PC-3 (cell line): ENCODE results near the gene MIER1. TPM values are rescaled to one million over a fixed set of nuclear protein-coding genes. Genes with fewer than 3 reads are reported as not detected.

Source experiments
- ATAC-seq: fragments of 200-7000 bp; cut with Tn5 transposase; 2 replicates; pipeline ENCODE4 v1.9.1; 2020; ENCODE audit warnings: mild to moderate bottlenecking, moderate library complexity
- BruUV-seq: library from RNA; stranded (reverse); fragments of 400-500 nt; replicated peaks from 2 replicates; lab custom pipeline; 2021; lab: Mats Ljungman, UMichigan
- CTCF ChIA-PET: fragments of 300-600 bp; sonication (Branson Sonifier 250); formaldehyde crosslinking; loops from one replicate; lab custom pipeline; 2022; ENCODE audit warnings: antibody characterized with exemption; lab: Charles Lee
- POLR2A ChIA-PET: fragments of 300-600 bp; sonication (Branson Sonifier 250); formaldehyde crosslinking; loops from one replicate; lab custom pipeline; 2022; ENCODE audit warnings: antibody characterized with exemption; ENCODE audit not compliant: unreplicated experiment; lab: Charles Lee
- DNase-seq: peaks from one replicate; pipeline ENCODE4 v3.0.0-alpha.2; 2015
- H2AFZ ChIP-seq: fragments of 300-600 bp; sonication (generic); 2 replicates; pipeline ENCODE4 v1.6.0; 2016; ENCODE audit warnings: antibody characterized with exemption, low read length
- H3F3A ChIP-seq: fragments of 300-600 bp; sonication (generic); one replicate; pipeline ENCODE4 v1.6.0; 2017; ENCODE audit warnings: antibody characterized with exemption, low read length, control low read depth, mild to moderate bottlenecking; ENCODE audit not compliant: unreplicated experiment
- H3K27ac ChIP-seq: fragments of 300-600 bp; sonication (generic); 2 replicates; pipeline ENCODE4 v1.5.1; 2016; ENCODE audit warnings: mild to moderate bottlenecking, low read length
- H3K27me3 ChIP-seq: fragments of 300-600 bp; sonication (generic); 2 replicates; pipeline ENCODE4 v1.6.1; 2016; ENCODE audit warnings: low read length, mixed read lengths
- H3K36me3 ChIP-seq: fragments of 300-600 bp; sonication (generic); 2 replicates; pipeline ENCODE4 v1.6.1; 2016; ENCODE audit warnings: low read depth, mixed run types, low read length, mixed read lengths
- H3K4me1 ChIP-seq: fragments of 300-600 bp; sonication (generic); 2 replicates; pipeline ENCODE4 v1.5.1; 2016; ENCODE audit warnings: low read length; ENCODE audit not compliant: insufficient read depth
- H3K4me2 ChIP-seq: fragments of 300-600 bp; sonication (generic); 2 replicates; pipeline ENCODE4 v1.6.0; 2016; ENCODE audit warnings: low read length
- H3K4me3 ChIP-seq: fragments of 300-600 bp; sonication (generic); 2 replicates; pipeline ENCODE4 v1.5.1; 2016; ENCODE audit warnings: mild to moderate bottlenecking, low read length, mixed read lengths
- H3K79me2 ChIP-seq: fragments of 300-600 bp; sonication (generic); 2 replicates; pipeline ENCODE4 v1.6.1; 2017; ENCODE audit warnings: low read length, mixed read lengths
- H3K9ac ChIP-seq: fragments of 300-600 bp; sonication (generic); 2 replicates; pipeline ENCODE4 v1.6.0; 2016; ENCODE audit warnings: mild to moderate bottlenecking, low read length
- H3K9me2 ChIP-seq: fragments of 300-600 bp; sonication (generic); replicated peaks from 2 replicates; pipeline ENCODE4 v1.6.1; 2016; ENCODE audit warnings: mixed run types, low read length, mixed read lengths
- H3K9me3 ChIP-seq: fragments of 300-600 bp; sonication (generic); 2 replicates; pipeline ENCODE4 v1.6.1; 2016; ENCODE audit warnings: low read length, mixed read lengths
- H4K20me1 ChIP-seq: fragments of 300-600 bp; sonication (generic); 2 replicates; pipeline ENCODE4 v1.6.1; 2016; ENCODE audit warnings: low read length, mixed read lengths
- EZH2 ChIP-seq: fragments of 300-600 bp; sonication (generic); IDR thresholded peaks from one replicate; pipeline ENCODE4 v1.6.1; 2017; ENCODE audit warnings: antibody characterized with exemption, mild to moderate bottlenecking, low read length; ENCODE audit not compliant: unreplicated experiment
- EZH2phosphoT487 ChIP-seq: fragments of 300-600 bp; sonication (generic); IDR thresholded peaks from 2 replicates; pipeline ENCODE4 v1.6.1; 2018; ENCODE audit warnings: mild to moderate bottlenecking, antibody characterized with exemption, low read length, borderline replicate concordance
- intact Hi-C: fragments of 100-400 bp; cut with micrococcal nuclease; formaldehyde crosslinking; loops from 2 replicates; pipeline ENCODE4 v1.9.0; 2023
- total RNA-seq: library from RNA; depleted of rRNA; stranded (reverse); fragments of >200 nt; gene quantifications from 2 replicates; pipeline ENCODE4 v1.2.3, GENCODE V29; 2014
- TF ChIP-seq, protein P1 (sequence below): fragments of 300-600 bp; sonication (generic); conservative IDR thresholded peaks from 2 replicates; pipeline ENCODE4 v1.5.1; 2017; ENCODE audit warnings: antibody characterized with exemption, low read depth, mild to moderate bottlenecking, low read length

MIER1 gene
- total RNA-seq, 1 experiment from 2014 or later = 11.8 TPM

DNA sequence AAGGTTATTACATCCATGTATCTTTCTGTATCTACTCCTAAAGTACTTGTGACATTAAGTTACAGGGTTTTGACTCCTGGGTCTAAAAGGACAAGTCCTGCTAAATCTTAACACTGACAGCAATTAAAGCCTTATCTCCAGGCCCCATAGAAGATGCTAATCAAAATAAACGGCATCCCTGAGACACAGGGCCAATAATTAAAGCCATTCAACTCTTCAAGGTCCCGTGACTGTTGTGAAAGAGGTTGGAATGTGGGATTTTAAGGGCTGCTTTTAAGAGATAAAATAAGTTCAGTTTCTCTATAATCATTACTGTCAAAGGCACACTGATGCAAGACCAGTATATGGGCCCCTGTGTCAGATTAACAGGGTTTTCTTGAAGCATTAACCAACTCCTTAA, 8.5 kb upstream of the MIER1 start:
- Histone ChIP-seq H3F3A (no peaks in the 10 kb centered on the region), H3K9ac (no peak overlapping the region), H2AFZ (no peak overlapping the region), H3K27ac (no peak overlapping the region), H3K9me3 (no peaks in the 10 kb centered on the region), H3K4me1 (no peaks in the 10 kb centered on the region), H3K27me3 (no peaks in the 10 kb centered on the region), H4K20me1 (no peaks in the 10 kb centered on the region), H3K4me3 (no peak overlapping the region), H3K36me3 (no peaks in the 10 kb centered on the region), H3K4me2 (no peak overlapping the region), H3K9me2 (no peaks in the 10 kb centered on the region), H3K79me2 (no peaks in the 10 kb centered on the region)
- BruUV-seq = no TSS peak
- CTCF ChIA-PET = no interaction called here
- POLR2A ChIA-PET = no interaction called here
- no peak for TF ChIP-seq EZH2phosphoT487
- TF ChIP-seq, protein P1, sequence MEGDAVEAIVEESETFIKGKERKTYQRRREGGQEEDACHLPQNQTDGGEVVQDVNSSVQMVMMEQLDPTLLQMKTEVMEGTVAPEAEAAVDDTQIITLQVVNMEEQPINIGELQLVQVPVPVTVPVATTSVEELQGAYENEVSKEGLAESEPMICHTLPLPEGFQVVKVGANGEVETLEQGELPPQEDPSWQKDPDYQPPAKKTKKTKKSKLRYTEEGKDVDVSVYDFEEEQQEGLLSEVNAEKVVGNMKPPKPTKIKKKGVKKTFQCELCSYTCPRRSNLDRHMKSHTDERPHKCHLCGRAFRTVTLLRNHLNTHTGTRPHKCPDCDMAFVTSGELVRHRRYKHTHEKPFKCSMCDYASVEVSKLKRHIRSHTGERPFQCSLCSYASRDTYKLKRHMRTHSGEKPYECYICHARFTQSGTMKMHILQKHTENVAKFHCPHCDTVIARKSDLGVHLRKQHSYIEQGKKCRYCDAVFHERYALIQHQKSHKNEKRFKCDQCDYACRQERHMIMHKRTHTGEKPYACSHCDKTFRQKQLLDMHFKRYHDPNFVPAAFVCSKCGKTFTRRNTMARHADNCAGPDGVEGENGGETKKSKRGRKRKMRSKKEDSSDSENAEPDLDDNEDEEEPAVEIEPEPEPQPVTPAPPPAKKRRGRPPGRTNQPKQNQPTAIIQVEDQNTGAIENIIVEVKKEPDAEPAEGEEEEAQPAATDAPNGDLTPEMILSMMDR = no peak
- no peak for TF ChIP-seq EZH2
- ATAC-seq (no peak), DNase-seq (no peak)
- intact Hi-C loops = no loop called here

DNA sequence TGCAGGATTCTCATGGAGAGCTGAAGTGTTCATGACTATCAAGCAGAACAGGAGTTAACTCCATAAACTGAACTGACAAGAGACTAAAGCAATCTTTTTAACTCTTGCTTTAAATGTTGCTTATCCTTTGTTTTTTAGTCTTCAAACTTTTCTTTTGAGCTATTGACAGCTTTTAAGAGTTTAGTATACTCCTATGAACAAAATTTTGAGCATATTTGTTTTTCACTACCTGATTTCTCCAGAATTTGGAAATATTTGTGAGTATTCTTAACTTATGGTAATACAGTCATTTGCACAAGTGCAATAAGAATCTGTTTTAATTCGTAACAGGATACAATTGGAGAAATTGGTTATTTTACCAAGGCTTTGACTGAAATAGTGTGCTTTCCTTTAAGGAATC, 7.3 kb upstream of the MIER1 start:
- H3K9me3 ChIP-seq = no peaks in the 10 kb centered on the region
- H3K4me3 ChIP-seq = no peak overlapping the region
- H3K9ac ChIP-seq = no peak overlapping the region
- no peak overlapping the region for H2AFZ ChIP-seq
- intact Hi-C loops = no loop called here
- TF ChIP-seq EZH2 (no peak), EZH2phosphoT487 (no peak)
- TF ChIP-seq, protein P1 = no peak
- no peaks in the 10 kb centered on the region for H3K9me2 ChIP-seq
- H3K36me3 ChIP-seq = no peaks in the 10 kb centered on the region
- H4K20me1 ChIP-seq = no peaks in the 10 kb centered on the region
- H3K79me2 ChIP-seq = no peaks in the 10 kb centered on the region
- no peak overlapping the region for H3K27ac ChIP-seq
- no peak for ATAC-seq
- BruUV-seq = no TSS peak
- no peaks in the 10 kb centered on the region for H3K27me3 ChIP-seq
- H3K4me1 ChIP-seq = no peaks in the 10 kb centered on the region
- DNase-seq = no peak
- H3K4me2 ChIP-seq = no peak overlapping the region
- no peaks in the 10 kb centered on the region for H3F3A ChIP-seq
- ChIA-PET CTCF (no interaction called here), POLR2A (interaction anchor here (0.7 kb wide), 1 partner anchor 48 kb away, joined by 6 read pairs; no protein-coding TSS in a partner anchor)

DNA sequence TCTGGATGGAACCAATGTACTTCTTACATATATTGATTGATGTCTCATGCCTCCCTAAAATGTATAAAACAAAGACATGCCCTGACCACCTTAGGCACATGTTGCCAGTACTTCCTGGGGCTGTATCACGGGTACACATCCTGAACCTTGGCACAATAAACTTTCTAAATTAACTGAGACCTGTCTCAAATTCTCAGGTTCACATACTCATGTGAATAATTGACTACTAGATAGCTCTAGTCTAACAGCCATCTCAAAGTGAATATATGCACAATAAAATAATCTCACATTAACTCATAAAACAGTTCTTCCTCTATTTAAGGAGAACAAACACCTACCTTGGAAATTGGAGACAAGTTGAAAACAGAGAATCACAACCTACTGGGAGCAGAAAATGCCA, 5.7 kb upstream of the MIER1 start:
- POLR2A ChIA-PET = no interaction called here
- no peak overlapping the region for H3K9ac ChIP-seq
- no peak overlapping the region for H3K4me3 ChIP-seq
- no peaks in the 10 kb centered on the region for H3K9me2 ChIP-seq
- intact Hi-C loops = no loop called here
- CTCF ChIA-PET = no interaction called here
- H4K20me1 ChIP-seq = no peaks in the 10 kb centered on the region
- H3K79me2 ChIP-seq = peaks cover 14% of the 10 kb centered on the region
- ATAC-seq (no peak), DNase-seq (no peak)
- TF ChIP-seq, protein P1 = no peak
- TF ChIP-seq EZH2phosphoT487 (no peak), EZH2 (no peak)
- H3K9me3 ChIP-seq = no peaks in the 10 kb centered on the region
- H3K27ac ChIP-seq = no peak overlapping the region
- H3K36me3 ChIP-seq = no peaks in the 10 kb centered on the region
- H3K27me3 ChIP-seq = no peaks in the 10 kb centered on the region
- no peak overlapping the region for H3K4me2 ChIP-seq
- H3F3A ChIP-seq = no peaks in the 10 kb centered on the region
- 0 out of 2 replicates have a peak, but pooled peaks cover 7% of the 10 kb centered on the region for H3K4me1 ChIP-seq
- H2AFZ ChIP-seq = no peak overlapping the region
- no TSS peak for BruUV-seq
